ENCODE measurements around the gene STEAP4.

The STEAP4 gene

GRCh38 chr7:88226201-88226600 lies 80.5 kb downstream of the STEAP4 start:
- no peaks in the 10 kb centered on the region for H3K36me3 Mint-ChIP-seq
- H3K4me1 Mint-ChIP-seq = peaks cover 1% of the 10 kb centered on the region
- peaks cover 3% of the 10 kb centered on the region for H3K27me3 Mint-ChIP-seq
- no peak overlapping the region for H3K4me3 Mint-ChIP-seq
- no peak overlapping the region for H3K27ac Mint-ChIP-seq
- H3K9me3 Mint-ChIP-seq = no peaks in the 10 kb centered on the region

GRCh38 chr7:88224601-88225275 lies 82.0 kb downstream of the STEAP4 start:
- no peak overlapping the region for H3K4me3 Mint-ChIP-seq
- H3K27ac Mint-ChIP-seq = no peak overlapping the region
- H3K27me3 Mint-ChIP-seq = peaks cover 3% of the 10 kb centered on the region
- H3K9me3 Mint-ChIP-seq = no peaks in the 10 kb centered on the region
- H3K36me3 Mint-ChIP-seq = no peaks in the 10 kb centered on the region
- H3K4me1 Mint-ChIP-seq = peaks cover 14% of the 10 kb centered on the region

GRCh38 chr7:88223265-88223664 lies 83.4 kb downstream of the STEAP4 start:
- no peak overlapping the region for H3K4me3 Mint-ChIP-seq
- H3K27ac Mint-ChIP-seq = no peak overlapping the region
- no peaks in the 10 kb centered on the region for H3K36me3 Mint-ChIP-seq
- peaks cover 19% of the 10 kb centered on the region for H3K4me1 Mint-ChIP-seq
- H3K27me3 Mint-ChIP-seq = no peaks in the 10 kb centered on the region
- no peaks in the 10 kb centered on the region for H3K9me3 Mint-ChIP-seq
